GM21447 (cell line): ENCODE results near the gene WBP4.
"Not testable (repeated sequence)": the region's sequence is repeated elsewhere in the genome, so short reads cannot be mapped to it uniquely, and the experiment has no call there.

Experiments
- ATAC-seq: cut with Tn5 transposase; IDR thresholded peaks from one replicate; pipeline ENCODE4 v1.9.1; 2021; ENCODE audit not compliant: unreplicated experiment

The WBP4 gene

DNA sequence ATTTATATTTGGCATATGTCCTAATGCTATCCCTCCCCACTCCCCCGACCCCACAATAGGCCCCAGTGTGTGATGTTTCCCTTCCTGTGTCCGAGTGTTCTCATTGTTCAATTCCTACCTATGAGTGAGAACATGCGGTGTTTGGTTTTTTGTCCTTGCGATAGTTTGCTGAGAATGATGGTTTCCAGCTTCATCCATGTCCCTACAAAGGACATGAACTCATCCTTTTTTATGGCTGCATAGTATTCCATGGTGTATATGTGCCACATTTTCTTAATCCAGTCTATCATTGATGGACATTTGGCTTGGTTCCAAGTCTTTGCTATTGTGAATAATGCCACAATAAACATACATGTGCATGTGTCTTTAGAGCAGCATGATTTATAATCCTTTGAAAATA, 18.9 kb upstream of the WBP4 start:
- ATAC-seq, result not testable (repeated sequence)

DNA sequence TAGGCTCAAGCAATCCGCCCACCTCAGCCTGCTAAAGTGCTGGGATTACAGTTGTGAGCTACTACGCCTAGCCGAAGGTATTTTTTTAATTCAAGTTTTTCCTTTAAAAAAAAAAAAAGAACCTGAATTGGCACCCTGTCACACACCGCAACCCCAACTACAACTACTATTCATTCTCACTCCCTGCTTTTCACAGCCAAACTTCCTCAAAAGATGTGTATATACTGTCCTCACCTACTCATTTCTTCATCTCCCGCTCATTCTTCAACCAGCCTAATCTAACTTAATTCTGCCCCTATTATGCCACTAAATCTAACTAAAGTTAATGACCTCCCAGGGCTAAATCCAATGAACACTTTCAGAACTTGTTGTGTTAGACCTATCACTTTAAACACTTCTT, 12.7 kb upstream of the WBP4 start:
- ATAC-seq, result no peak

DNA sequence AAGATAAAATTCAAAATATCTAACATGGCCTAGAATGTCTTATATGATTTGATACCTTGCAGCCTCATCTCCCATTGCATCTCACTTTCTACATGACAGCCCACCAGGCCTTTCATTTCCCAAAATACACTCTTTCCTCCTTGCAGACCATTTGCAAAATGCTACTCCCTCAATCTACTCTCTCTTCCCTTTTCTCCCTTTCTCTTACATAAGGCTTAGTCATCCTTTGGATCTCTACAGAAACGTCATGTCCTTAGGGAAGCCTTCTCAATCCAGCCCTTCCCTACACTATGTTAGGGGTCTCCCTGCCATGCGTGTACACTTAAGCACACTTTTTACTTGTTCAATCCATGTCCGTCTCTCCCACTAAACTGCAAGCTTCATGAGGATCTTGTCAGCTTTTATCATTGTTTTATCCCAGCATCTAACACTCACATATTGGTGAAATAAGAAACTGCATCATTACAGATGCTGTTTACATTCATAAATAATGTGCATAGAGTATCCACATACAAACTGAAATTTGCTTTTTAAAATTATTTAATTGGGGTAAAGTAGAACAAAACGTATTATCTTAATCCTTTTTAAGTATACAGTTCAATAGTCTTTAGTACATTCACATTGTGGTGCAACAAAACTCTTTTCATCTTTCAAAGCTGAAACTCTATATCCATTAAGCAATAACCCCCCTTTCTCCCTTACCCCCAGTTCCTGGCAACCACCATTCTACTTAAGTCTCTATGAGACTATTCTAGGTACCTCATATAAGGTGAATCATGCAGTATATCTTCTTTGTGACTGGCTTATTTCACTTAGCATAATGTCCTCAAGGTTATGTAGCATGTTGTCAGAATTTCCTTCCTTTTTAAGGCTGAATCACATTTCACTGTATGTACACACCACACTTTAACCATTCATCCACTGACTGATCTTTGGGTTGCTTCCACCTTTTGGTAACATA, 11.5 kb upstream of the WBP4 start:
- ATAC-seq, result no peak

DNA sequence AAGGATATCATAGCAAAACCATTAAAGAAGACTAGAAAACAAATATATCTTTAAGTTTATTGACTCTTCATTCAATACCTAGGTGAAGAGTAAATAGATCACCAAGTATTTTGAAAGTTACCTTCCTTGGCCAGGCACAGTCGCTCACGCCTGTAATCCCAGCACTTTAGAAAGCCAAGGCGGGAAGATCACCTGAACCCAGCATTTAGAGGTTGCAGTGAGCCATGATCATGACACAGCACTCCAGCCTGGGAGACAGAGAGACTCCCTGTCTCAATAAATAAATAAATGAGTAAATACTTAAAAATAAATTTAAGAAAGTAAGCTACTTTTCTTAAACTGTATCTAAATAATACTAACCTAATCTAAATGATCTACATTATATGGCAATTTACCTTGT, 8.9 kb upstream of the WBP4 start:
- no peak for ATAC-seq

DNA sequence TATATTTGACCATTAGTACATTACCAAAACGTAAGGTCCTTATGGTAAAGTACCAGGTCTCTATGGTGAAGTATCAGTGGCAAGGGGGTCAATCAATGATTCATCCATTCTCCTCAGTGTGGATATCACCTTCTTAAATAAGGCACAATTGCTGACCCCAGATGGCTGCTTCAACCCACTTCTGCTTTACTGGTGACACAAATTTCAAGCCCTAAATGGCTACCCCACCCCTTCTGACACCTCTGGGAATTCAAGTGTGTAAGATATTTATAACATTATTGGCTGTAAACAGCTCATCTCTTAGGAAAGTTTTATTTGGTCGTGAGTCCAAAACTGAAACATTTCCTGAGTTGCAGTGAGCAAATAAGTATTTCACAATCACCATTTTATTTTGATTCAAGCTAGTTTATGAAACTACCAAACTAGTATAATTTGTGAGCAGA, 7.9 kb upstream of the WBP4 start:
- peak; percentile 78 for ATAC-seq

DNA sequence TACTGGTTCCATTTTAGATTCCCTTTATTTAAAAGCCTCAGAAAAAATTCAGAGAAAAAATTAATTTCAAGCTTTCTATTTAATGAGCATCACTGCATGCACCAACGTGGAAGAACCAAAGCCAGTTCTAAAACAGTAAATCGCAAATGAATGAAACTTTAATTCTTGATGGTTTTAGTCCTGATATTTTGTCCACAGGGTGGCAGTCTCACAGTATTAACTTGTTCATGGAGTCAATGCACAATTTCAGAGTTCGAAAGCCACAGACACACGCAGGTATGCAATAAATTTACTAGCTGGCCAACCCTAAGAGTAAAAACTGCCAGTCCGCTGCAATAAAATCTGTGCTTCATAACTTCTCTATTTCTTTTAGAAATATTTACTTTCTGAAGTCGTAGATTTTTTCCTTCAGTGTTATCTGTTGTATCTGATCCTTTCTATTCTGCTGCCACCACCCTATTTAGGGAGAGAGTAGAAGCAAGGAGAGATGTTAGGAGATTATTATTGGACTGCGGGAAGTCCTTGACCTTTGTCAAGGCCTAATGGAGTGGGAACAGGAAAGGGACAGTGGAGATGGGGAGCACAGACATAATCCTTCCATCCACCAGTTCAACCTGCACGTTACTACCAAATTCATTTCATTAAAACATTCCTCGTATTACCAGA, 7.0 kb upstream of the WBP4 start:
- ATAC-seq, result no peak

DNA sequence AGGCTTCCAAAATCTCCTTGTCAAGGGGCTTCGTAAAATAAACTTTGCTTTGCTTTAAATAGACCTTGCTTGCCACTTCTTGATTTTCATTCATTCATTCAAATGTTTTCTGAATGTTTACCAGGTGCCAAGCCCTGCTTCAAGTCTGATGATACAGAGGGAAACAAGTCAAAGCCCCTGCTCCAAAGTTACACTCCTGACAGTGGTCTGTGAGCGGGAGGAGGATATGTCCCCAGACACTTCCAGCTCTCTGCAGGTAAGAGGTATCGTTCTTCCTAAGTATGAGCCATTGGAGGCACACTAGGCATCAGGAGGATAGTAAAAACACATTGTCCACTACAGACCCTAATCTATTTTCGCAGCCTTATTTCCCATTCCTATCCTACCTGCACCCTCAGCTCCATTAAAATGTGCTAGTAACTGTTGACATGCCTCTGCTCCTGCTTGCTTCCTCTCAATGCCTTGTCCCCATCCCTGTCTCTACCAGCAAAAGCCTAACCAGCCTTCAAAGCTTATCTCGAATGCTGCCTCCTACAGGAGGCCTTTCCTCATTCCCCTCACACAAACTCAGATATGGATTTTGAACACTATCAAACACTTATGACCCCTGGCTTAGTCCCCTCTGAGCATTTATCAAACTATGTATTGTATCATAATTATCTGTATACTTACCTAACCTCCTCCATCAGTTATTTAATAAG, 6.2 kb upstream of the WBP4 start:
- no peak for ATAC-seq

DNA sequence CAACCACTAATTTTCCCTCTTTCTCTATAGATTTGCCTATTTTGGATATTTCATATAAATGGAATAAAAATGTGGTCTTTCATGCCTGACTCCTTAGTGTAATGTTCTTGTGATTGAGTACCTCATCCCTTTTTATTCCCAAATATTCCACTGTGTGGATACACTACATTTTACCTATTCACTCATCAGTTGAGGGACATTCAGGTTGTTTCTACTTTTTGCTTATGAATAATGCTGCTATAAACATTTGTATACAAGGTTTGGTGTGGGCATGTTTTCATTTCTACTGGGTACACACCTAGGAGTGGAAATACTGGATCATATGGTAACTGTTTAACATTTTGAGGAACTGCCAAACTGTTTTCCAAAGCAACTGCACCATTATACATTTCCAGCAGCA, 5.1 kb upstream of the WBP4 start:
- no peak for ATAC-seq

DNA sequence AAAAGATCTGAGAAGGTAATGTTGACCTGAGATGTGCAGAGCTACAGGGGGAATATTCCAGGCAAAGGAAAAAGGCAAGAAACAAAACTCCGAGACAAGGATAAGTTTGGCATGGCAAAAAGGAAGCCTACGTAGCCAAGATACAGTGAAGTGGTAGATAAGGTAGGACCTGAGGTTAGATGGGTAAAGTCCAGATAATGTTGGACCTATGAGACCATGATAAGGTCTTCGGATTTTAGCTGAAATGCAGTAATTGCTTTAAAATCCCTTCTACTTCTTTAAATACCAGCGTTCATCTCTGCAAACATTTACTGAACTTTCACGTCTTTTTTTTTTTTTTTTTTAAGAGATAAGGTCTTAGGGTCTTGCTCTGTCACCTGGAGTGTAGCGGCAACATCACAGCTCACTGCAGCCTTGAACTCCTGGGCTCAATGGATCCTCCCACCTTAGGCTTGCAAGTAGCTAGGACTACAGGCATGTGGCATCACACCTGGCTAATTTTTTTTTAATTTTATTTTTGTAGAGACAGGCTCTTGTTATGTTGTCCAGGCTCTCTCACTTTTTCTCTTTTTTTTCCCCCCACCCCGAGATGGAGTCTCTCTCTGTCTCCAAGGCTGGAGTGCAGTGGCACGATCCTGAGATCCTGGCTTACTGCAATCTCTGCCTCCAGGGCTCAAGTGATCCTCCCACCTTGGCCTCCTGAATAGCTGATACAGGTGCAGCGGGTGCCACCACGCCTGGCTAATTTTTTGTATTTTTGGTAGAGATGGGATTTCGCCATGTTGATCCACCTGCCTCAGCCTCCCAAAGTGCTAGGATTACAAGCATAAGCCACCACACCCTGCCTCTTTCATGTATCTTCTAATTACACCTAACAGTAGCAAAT, 4.2 kb upstream of the WBP4 start:
- ATAC-seq, result no peak

DNA sequence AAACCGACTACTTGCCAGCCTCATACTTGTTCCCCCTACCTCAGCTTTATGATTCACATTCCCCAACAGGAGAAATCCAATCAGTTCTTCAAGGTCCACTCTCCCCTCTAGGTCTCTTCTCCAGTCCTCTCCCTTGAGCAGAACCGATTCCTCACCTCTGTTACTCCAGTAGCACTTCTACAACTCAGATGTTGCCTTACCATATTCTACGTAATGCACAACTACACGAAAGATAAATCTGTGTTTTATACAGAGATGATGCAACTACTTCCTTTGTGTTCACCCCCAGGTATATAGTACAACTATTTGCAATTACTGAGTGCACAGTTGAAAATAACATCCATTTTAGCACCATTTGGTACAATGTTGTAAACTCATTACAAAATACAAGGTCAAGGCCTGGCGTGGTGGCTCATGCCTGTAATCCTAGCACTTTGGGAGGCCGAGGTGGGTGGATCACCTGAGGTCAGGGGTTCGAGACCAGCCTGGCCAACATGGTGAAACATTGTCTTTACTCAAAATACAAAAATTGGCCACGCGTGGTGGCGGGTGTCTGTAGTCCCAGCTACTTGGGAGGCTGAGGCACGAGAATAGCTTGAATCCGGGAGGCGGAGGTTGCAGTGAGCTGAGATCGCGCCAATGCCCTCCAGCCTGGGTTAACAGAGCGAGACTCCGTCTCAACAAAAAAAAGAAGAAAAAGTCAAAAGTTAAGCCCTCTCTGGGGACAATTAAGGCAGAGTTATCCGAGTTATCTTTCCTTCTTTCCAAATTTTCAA, 2.8 kb upstream of the WBP4 start:
- no peak for ATAC-seq

DNA sequence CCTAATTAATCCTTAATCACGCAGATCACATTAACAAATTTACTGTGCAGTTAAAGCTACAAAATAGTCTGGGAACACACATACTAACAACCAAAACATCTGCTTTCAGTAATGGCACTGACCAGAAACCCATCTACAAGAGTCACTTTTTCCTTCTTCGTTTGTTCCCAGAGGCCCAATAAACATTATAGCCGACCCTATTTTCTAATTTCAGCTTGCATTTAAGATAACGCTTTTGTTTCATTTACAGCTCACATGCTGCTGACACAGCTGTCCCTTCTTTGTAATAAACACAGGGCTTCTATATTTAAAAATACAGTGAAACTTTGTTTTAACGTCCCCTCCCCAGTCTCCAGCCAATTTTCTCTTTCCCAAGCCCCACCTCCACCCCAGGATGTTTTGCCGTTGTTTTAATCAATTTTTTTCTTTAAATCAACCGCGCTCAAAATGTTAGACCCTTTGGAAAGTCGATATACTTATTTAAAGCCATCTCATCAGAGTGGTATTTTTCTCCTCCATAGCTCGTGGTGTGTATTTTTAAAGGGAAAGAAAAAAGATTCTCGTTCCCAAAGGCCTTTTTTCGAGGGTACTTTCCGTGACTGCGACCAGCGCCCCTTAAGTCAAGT, 1.7 kb upstream of the WBP4 start:
- no peak for ATAC-seq

DNA sequence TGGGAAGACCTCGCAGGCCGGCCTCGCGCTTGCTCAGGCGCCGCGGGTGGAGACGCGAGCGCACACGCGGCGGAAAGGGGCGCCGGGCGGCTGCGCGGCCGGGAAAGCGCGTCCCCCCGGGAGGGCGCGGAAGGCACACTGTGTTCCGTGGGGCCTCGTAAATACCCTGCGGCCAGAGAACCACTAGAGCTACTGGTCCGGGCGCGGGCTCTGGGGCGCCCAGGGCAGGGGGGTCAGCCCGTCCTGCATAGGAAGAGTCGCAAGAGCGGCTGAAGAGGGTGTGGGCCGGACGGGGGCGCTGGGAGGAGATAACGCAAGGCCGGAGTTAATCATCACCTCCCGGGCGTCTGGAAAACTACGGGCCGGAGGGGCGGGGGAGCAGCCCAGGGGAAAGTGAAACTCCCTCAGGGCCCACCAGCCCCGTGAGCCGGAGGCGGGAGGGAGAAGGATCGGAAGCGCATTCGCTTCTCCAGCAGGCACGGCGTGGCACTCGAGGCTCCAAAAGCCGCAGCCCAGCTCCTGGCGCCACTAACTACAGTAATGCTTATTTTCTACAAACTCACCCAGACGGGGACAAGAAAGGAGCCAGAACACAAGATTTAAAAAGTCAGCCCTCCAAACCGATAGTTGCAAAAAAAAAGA, 1.1 kb upstream of the WBP4 start:
- ATAC-seq, result peak; percentile 43

DNA sequence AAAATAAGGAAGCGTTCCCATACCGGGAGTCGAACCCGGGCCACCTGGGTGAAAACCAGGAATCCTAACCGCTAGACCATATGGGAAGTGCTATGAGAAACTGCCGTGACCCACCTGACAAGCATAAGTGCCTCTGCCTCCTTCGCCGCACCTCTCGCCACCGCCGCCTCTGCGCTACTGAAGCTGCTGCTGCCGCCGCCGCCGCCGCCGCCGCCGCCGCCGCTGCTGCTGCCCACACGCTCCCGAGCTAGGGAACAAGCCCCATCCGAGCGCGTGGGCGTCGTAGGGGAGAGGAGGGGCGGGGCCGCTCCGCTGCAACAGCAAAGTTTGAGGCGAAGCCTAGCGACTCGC, 610 bp upstream of the WBP4 start:
- ATAC-seq, result peak; percentile 33

DNA sequence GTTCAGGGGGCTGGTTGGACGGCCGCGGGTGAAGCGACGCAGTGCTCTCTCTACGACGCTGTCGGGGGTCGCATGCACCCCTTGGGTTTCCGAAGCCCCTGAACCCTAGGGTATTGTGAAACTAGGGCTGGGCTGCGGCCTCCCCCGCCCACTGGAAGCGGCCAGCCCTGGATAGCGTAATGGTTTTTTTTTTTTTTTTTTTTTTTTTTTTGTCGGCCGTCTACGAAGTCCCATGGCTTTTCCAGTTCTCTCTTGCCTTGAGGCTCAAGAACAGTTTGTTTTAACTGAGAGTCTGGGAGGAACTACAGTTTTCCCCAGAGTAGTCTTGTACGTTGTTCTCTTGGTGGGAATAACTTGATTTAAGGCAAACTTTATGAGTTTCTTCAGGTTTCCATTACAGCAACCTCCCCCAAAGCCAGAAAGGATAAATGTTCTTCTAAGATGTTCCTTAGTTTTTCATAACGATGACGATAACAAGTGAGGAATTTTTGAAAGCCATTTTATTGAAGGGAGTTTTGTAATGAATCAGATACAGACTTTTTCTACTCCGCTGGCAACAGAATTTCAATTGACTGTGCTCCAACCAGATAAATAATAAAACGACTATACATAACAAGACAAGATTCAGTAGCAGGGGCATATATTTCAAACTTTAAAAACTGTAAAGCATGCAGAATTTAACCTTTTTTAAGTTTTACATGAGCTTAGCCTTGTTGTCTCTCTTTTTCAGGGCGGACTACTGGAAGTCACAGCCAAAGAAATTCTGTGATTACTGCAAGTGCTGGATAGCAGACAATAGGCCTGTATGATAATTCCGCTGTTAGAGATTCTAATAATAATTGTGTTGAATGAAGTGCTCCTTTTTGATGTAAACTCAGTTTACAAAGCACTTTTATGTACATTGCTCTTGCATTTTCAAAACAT, 867 bp downstream of the WBP4 start:
- ATAC-seq, result peak; percentile 26

DNA sequence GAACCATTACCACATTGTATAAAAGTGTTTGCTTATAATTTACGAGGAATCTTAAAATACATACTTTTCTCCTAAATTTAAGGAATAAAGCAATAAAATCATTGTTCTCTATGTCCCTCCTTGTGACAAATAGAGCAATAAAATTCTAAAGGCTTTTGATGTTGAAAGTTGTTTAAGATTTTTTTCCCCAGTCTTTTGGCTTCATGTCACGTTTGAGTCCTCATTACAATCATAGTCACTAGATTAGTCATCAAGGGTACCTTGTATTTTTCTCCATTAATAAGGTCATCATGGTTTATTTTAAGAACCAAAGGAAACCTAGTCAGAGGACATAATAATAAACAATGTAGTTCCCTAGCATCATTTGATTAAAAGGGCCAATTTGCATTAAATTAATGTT, 3.2 kb downstream of the WBP4 start:
- ATAC-seq, result no peak

DNA sequence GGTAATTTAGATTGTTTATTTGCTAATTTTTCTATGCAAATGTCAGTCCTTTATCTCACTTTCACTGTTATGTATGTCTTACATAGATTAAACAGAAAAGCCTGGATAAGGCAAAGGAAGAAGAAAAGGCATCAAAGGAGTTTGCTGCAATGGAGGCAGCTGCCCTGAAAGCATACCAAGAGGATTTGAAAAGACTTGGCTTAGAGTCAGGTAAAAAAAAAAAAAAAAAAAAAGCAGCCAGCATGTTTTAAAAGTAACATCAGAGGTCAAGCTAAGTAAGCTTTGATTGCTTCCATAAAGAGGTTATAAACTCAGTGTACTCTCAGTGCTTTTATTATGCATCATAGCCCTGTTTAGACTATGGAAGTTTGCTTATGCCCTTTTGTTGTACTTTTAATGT, 3.8 kb downstream of the WBP4 start:
- no peak for ATAC-seq

DNA sequence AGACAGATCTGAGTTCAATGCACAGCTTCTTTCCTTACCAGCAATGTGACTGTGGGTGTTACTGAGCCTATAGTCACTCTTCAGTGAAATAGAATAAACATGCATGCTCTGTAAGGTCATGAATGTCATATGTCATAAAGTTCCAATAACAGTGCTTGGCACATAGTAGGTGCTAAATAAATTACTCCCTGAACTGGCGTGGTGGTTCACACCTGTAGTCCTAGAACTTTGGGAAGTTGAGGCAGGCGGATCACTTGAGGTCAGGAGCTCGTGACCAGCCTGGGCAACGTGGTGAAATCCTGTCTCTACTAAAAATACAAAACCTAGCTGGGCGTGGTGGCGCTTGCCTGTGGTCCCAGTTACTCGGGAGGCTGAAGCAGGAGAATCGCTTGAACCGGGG, 13.2 kb downstream of the WBP4 start:
- ATAC-seq, result no peak

DNA sequence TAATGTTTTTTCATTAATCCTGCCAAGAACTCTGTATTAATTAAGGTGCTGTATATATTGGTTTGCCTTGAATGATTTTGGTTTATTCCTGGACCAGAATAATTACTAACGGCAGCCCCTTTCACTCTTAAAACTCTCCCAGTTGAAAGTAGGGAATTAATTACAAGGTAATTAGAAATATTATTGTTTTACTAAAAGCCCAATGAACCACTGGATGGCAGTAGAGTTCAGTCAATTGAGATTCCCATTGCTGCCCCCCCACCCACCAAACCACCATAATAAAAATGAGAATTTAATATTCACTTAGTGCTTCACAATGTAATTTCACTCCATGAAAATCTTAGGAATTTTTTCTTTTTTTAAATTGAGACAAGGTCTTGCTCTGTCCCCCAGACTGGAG, 13.7 kb downstream of the WBP4 start:
- ATAC-seq, result no peak
